HepG2 (cell line): Measurements from ENCODE around the gene ST6GALNAC4. TPM values are rescaled to one million over a fixed set of nuclear protein-coding genes. Genes with fewer than 3 reads are reported as not detected.
A peak's percentile ranks its signal among the peaks of the same experiment; 100 is the strongest.

Source experiments
- EED ChIP-seq: sonication (generic); formaldehyde crosslinking; IDR thresholded peaks from 2 replicates; pipeline ENCODE4 v1.5.0; 2020; ENCODE audit warnings: mild to moderate bottlenecking, missing genetic modification reagents
- NFKBIZ ChIP-seq: IDR thresholded peaks from 2 replicates; pipeline ENCODE4 v1.6.1; 2018; ENCODE audit warnings: missing genetic modification reagents, missing compliant biosample characterization
- NONO ChIP-seq, 2 experiments: fragments of 450-650 bp in 1 of 2; sonication (generic) in 1 of 2; formaldehyde crosslinking in 1 of 2; IDR thresholded peaks in 1 of 2; conservative IDR thresholded peaks in 1 of 2; 2 replicates each; pipeline versions ENCODE4 v1.6.1 to v1.8.0; 2017 to 2022; ENCODE audit warnings: mild to moderate bottlenecking in 1 of 2, missing genetic modification reagents in 1 of 2, moderate library complexity in 1 of 2
- PAWR ChIP-seq: sonication (generic); formaldehyde crosslinking; IDR thresholded peaks from 2 replicates; pipeline ENCODE4 v1.4.0; 2020; ENCODE audit warnings: missing genetic modification reagents, mild to moderate bottlenecking, borderline replicate concordance
- POLR2G ChIP-seq: fragments of 200-400 bp; formaldehyde crosslinking; IDR thresholded peaks from 2 replicates; pipeline ENCODE4 v1.6.1; 2018; ENCODE audit warnings: mild to moderate bottlenecking, low read depth, low read length, moderate library complexity
- RELA ChIP-seq: sonication (generic); formaldehyde crosslinking; IDR thresholded peaks from 2 replicates; pipeline ENCODE4 v1.4.0; 2020; ENCODE audit warnings: missing genetic modification reagents
- SMAD9 ChIP-seq: sonication (generic); formaldehyde crosslinking; IDR thresholded peaks from 2 replicates; pipeline ENCODE4 v1.5.1; 2020; ENCODE audit warnings: mild to moderate bottlenecking, missing genetic modification reagents
- SRSF9 ChIP-seq: fragments of 200-400 bp; formaldehyde crosslinking; IDR thresholded peaks from 2 replicates; pipeline ENCODE4 v1.6.1; 2018; ENCODE audit warnings: borderline replicate concordance, mild to moderate bottlenecking, low read depth, low read length; ENCODE audit not compliant: insufficient read depth, poor library complexity, severe bottlenecking
- U2AF1 ChIP-seq: fragments of 200-400 bp; formaldehyde crosslinking; optimal IDR thresholded peaks from 2 replicates; pipeline ENCODE3; 2017; ENCODE audit warnings: mild to moderate bottlenecking, low read depth, low read length
- YEATS4 ChIP-seq: sonication (generic); formaldehyde crosslinking; IDR thresholded peaks from 2 replicates; pipeline ENCODE4 v1.4.0; 2020; ENCODE audit warnings: missing genetic modification reagents, borderline replicate concordance
- ZNF10 ChIP-seq: sonication (generic); formaldehyde crosslinking; IDR thresholded peaks from 2 replicates; pipeline ENCODE4 v1.4.0; 2020; ENCODE audit warnings: mild to moderate bottlenecking, low read depth, missing genetic modification reagents, borderline replicate concordance
- ZNF382 ChIP-seq: sonication (generic); formaldehyde crosslinking; IDR thresholded peaks from 2 replicates; pipeline ENCODE4 v1.5.0; 2020; ENCODE audit warnings: missing genetic modification reagents, mild to moderate bottlenecking, borderline replicate concordance
- ZNF678 ChIP-seq: sonication (generic); formaldehyde crosslinking; IDR thresholded peaks from 2 replicates; pipeline ENCODE4 v1.4.0; 2020; ENCODE audit warnings: mild to moderate bottlenecking, missing genetic modification reagents
- polyA plus RNA-seq, 8 experiments: library from polyadenylated mRNA; depleted of rRNA in 3 of 8; stranded (reverse) in 7 of 8; unstranded in 1 of 8; fragments of >200 nt; fragmentation: Illumina TruSeq in 4 of 8; extraction: Trizol in 4 of 8; gene quantifications; 2 replicates each; pipeline versions ENCODE4 v1.2.1 to v1.2.3, GENCODE V29; 2011 to 2016; ENCODE audit warnings: low read depth in 4 of 8, missing spikeins in 1 of 8, mixed read lengths in 1 of 8; ENCODE audit not compliant: insufficient read depth in 1 of 8
- total RNA-seq, 5 experiments: library from RNA; depleted of rRNA; stranded (reverse); fragments of >200 nt; fragmentation: Illumina TruSeq; extraction: Trizol; gene quantifications; 2 replicates each; pipeline ENCODE4 v1.2.3, GENCODE V29; 2016; ENCODE audit warnings: low read depth in 1 of 5
- TF ChIP-seq, protein P1 (sequence below): IDR thresholded peaks from 2 replicates; pipeline ENCODE4 v1.6.1; 2016; ENCODE audit warnings: missing compliant biosample characterization, missing genetic modification reagents, borderline replicate concordance
- TF ChIP-seq, protein P2 (sequence below): sonication (generic); formaldehyde crosslinking; IDR thresholded peaks from 2 replicates; pipeline ENCODE4 v1.8.1; 2023; ENCODE audit warnings: missing genetic modification reagents, inconsistent platforms, borderline replicate concordance
- TF ChIP-seq, protein P3 (sequence below): IDR thresholded peaks from 2 replicates; pipeline ENCODE4 v1.6.1; 2016
- TF ChIP-seq, protein P4 (sequence below), 2 experiments: sonication (generic) in 1 of 2; formaldehyde crosslinking in 1 of 2; IDR thresholded peaks; 2 replicates each; pipeline versions ENCODE4 v1.4.0 to v1.6.1; 2016 to 2020; ENCODE audit warnings: borderline replicate concordance in 1 of 2, low read depth in 1 of 2, mild to moderate bottlenecking in 1 of 2, missing genetic modification reagents in 1 of 2
- TF ChIP-seq, protein P5 (sequence below): conservative IDR thresholded peaks from 2 replicates; pipeline ENCODE4 v1.6.1; 2018; ENCODE audit warnings: missing genetic modification reagents

Gene ST6GALNAC4
- total and polyA plus RNA-seq, 2 of the 13 experiments (the other 11 are each of a cell fraction or from before 2014, with no cell fraction given), result 18.8 to 27.7 TPM

DNA sequence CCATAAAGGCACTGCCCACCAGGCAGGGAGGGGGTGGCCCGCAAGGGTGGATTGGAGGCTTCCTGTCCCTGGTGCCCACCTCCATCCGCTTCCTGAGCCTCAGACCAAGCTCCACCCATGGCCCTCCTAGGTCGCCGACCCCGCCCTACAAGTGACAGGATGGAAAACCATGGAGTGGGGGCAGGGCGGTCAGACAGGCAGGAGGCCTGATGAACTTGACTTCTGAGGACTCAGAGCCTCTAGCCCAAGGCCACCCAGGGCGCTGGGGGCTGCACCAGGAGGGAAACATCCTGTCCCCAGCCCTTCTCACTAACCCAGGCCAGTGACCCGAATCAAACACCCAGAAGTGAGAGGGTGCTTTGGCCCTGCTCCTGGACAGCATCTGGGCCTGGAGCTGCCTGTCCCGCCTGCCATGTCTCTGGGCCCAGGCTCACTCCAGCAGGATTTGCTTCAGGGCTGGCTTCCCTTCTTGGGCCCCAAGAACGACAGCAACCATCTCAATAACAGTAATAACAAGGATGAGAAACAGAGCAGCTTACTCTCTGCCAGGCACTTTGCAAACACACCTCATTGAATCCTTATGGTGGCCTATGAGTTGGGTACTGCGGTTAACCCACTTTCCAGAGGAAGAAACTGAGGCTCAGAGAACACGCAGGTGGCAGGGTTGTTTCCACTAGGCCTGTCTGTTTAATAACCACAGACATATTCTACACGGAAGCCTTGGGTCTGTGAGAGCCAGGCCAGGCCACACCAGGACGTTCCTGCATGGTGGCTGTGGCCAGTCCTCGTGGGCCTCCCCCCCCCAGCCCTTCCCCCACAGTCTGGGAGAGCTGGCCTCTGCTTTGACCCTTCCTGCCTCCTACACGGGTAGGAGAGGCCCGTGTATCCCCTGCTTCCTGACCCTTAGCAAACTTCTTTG is 13.0 kb downstream of the ST6GALNAC4 start (continued):
- TF ChIP-seq, protein P1, sequence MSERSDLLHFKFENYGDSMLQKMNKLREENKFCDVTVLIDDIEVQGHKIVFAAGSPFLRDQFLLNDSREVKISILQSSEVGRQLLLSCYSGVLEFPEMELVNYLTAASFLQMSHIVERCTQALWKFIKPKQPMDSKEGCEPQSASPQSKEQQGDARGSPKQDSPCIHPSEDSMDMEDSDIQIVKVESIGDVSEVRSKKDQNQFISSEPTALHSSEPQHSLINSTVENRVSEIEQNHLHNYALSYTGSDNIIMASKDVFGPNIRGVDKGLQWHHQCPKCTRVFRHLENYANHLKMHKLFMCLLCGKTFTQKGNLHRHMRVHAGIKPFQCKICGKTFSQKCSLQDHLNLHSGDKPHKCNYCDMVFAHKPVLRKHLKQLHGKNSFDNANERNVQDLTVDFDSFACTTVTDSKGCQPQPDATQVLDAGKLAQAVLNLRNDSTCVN (CRISPR knock-in tag), result 0 out of 2 replicates have a peak, but pooled peaks have one; percentile 41
- TF ChIP-seq YEATS4, result no peak; the same call in 1 of the 2 replicates
- TF ChIP-seq SRSF9, result no peak
- TF ChIP-seq, protein P2, sequence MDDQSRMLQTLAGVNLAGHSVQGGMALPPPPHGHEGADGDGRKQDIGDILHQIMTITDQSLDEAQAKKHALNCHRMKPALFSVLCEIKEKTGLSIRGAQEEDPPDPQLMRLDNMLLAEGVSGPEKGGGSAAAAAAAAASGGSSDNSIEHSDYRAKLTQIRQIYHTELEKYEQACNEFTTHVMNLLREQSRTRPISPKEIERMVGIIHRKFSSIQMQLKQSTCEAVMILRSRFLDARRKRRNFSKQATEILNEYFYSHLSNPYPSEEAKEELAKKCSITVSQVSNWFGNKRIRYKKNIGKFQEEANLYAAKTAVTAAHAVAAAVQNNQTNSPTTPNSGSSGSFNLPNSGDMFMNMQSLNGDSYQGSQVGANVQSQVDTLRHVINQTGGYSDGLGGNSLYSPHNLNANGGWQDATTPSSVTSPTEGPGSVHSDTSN (CRISPR knock-in tag), result no peak
- peak; percentile 57; the same call in 1 of the 2 replicates for TF ChIP-seq POLR2G
- TF ChIP-seq PAWR (CRISPR knock-in tag), result no peak
- no peak for TF ChIP-seq EED (CRISPR knock-in tag)
- no peak for TF ChIP-seq U2AF1
- no peak for TF ChIP-seq ZNF678
- TF ChIP-seq NFKBIZ, result peak; percentile 49; the same call in 1 of the 2 replicates
- no peak for TF ChIP-seq NONO (IDR thresholded peaks at IDR 0.05)
- peak; percentile 76; the same call in 1 of the 2 replicates for TF ChIP-seq NONO (CRISPR knock-in tag; conservative IDR thresholded peaks at IDR 0.05)
- TF ChIP-seq, protein P3, sequence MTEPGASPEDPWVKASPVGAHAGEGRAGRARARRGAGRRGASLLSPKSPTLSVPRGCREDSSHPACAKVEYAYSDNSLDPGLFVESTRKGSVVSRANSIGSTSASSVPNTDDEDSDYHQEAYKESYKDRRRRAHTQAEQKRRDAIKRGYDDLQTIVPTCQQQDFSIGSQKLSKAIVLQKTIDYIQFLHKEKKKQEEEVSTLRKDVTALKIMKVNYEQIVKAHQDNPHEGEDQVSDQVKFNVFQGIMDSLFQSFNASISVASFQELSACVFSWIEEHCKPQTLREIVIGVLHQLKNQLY, result peak; percentile 60; the same call in 1 of the 2 replicates
- no peak for TF ChIP-seq RELA
- TF ChIP-seq ZNF382 (CRISPR knock-in tag), result no peak
- TF ChIP-seq, protein P4, sequence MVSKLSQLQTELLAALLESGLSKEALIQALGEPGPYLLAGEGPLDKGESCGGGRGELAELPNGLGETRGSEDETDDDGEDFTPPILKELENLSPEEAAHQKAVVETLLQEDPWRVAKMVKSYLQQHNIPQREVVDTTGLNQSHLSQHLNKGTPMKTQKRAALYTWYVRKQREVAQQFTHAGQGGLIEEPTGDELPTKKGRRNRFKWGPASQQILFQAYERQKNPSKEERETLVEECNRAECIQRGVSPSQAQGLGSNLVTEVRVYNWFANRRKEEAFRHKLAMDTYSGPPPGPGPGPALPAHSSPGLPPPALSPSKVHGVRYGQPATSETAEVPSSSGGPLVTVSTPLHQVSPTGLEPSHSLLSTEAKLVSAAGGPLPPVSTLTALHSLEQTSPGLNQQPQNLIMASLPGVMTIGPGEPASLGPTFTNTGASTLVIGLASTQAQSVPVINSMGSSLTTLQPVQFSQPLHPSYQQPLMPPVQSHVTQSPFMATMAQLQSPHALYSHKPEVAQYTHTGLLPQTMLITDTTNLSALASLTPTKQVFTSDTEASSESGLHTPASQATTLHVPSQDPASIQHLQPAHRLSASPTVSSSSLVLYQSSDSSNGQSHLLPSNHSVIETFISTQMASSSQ (IDR thresholded peaks at IDR 0.05; ENCODE audit: low read depth), result no peak
- TF ChIP-seq, protein P4 (CRISPR knock-in tag; IDR thresholded peaks at IDR 0.05; ENCODE audit: borderline replicate concordance), result peak; percentile 44; the same call in 1 of the 2 replicates
- TF ChIP-seq, protein P5, sequence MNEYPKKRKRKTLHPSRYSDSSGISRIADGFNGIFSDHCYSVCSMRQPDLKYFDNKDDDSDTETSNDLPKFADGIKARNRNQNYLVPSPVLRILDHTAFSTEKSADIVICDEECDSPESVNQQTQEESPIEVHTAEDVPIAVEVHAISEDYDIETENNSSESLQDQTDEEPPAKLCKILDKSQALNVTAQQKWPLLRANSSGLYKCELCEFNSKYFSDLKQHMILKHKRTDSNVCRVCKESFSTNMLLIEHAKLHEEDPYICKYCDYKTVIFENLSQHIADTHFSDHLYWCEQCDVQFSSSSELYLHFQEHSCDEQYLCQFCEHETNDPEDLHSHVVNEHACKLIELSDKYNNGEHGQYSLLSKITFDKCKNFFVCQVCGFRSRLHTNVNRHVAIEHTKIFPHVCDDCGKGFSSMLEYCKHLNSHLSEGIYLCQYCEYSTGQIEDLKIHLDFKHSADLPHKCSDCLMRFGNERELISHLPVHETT (CRISPR knock-in tag), result peak; percentile 54; the same call in 1 of the 2 replicates
- TF ChIP-seq SMAD9 (CRISPR knock-in tag), result no peak
- TF ChIP-seq ZNF10 (CRISPR knock-in tag), result no peak
